Fibroblast of pulmonary artery (primary cell): ENCODE measurements around the gene KCNMA1.
A peak's percentile ranks its signal among the peaks of the same experiment; 100 is the strongest.

ENCODE experiments used
- DNase-seq: peaks from one replicate; pipeline ENCODE4 v3.0.0-alpha.2; 2010; ENCODE audit warnings: low read depth
- H3K4me3 ChIP-seq: replicated peaks from 2 replicates; pipeline ENCODE4 v1.5.1; 2011; ENCODE audit warnings: low read depth, mild to moderate bottlenecking, control low read depth, low read length, moderate library complexity
- CTCF ChIP-seq: IDR thresholded peaks from 2 replicates; pipeline ENCODE4 v1.5.1; 2011; ENCODE audit warnings: mild to moderate bottlenecking, control low read depth, low read length, inconsistent platforms; ENCODE audit errors: missing control alignments

Gene KCNMA1

GRCh38 chr10:77306666-77307065 lies 330.9 kb downstream of the KCNMA1 start:
- no peak overlapping the region for H3K4me3 ChIP-seq
- no peak for DNase-seq
- no peak for TF ChIP-seq CTCF

- DNase-seq = no peak
- no peak for TF ChIP-seq CTCF
- no peak overlapping the region for H3K4me3 ChIP-seq
Measured at GRCh38 chr10:77305650-77306632, 331.7 kb downstream of the KCNMA1 start.

GRCh38 chr10:77304192-77304591 lies 333.4 kb downstream of the KCNMA1 start:
- no peak for TF ChIP-seq CTCF
- DNase-seq = no peak
- H3K4me3 ChIP-seq = no peak overlapping the region

- no peak for TF ChIP-seq CTCF
- H3K4me3 ChIP-seq = no peak overlapping the region
- DNase-seq = peak; percentile 65
Measured at GRCh38 chr10:77301305-77301730, 336.3 kb downstream of the KCNMA1 start.

- TF ChIP-seq CTCF = no peak
- DNase-seq = no peak
- no peak overlapping the region for H3K4me3 ChIP-seq
Measured at GRCh38 chr10:77300682-77301302, 336.8 kb downstream of the KCNMA1 start.

GRCh38 chr10:77299320-77299719 lies 338.3 kb downstream of the KCNMA1 start:
- no peak for TF ChIP-seq CTCF
- no peak overlapping the region for H3K4me3 ChIP-seq
- DNase-seq = no peak

GRCh38 chr10:77297393-77297739 lies 340.2 kb downstream of the KCNMA1 start:
- DNase-seq = peak; percentile 40

More at GRCh38 chr10:77297393-77297739, 340.2 kb downstream of the KCNMA1 start:
- TF ChIP-seq CTCF = no peak
- no peak overlapping the region for H3K4me3 ChIP-seq
